ENCODE measurements around the gene OVAAL.

- TF ChIP-seq EZH2 (IDR thresholded peaks at IDR 0.05; ENCODE audit: low read depth, low read length, severe bottlenecking) (no peak), RAD21 (IDR thresholded peaks at IDR 0.05 in 1 of 2, conservative IDR thresholded peaks at IDR 0.05 in 1 of 2; ENCODE audit: low read depth in 2 of 2, low read length in 2 of 2) (no peak), CTCF (IDR thresholded peaks at IDR 0.05; ENCODE audit: control extremely low read depth in 1 of 3, insufficient read depth in 1 of 3, low read depth in 1 of 3, low read length in 3 of 3) (no peak), EP300 (IDR thresholded peaks at IDR 0.05; ENCODE audit: borderline replicate concordance in 1 of 2, low read depth in 2 of 2, low read length in 2 of 2) (no peak), FOSL1 (IDR thresholded peaks at IDR 0.05; ENCODE audit: insufficient read depth, low read depth, low read length) (no peak), YY1 (IDR thresholded peaks at IDR 0.05; ENCODE audit: low read depth, low read length) (no peak)
Measured at GRCh38 chr1:180551997-180552396, 6.8 kb upstream of the OVAAL start.
